HG03095 (cell line): ENCODE results near the gene PCSK1.

ENCODE experiments used
- ATAC-seq: cut with Tn5 transposase; IDR thresholded peaks from one replicate; pipeline ENCODE4 v1.9.1; 2021; ENCODE audit warnings: moderate library complexity; ENCODE audit not compliant: unreplicated experiment

PCSK1 gene

DNA sequence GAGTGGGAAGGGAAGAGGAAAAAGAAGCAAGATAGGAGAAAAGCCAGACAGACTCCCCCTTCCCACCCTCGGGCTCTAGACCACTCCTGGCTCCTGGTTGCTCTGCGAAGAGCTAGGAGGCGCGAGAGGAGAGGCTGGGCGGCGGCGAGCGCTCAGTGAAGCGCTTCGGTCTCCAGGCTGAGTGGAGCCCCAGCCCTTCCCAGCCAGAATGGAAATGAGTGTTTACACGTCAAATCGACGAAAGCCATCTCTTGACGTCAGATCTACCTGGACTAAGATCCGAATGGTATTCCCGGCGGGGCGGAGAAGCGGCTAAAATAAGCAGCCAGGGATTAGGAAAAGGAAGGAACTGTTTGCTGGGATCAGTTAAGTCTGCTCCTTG is at the start of gene PCSK1:
PCSK1 (minus strand) TSS at position 183 of the 382 bp plus-strand sequence. CDS start 206 bp downstream, outside the sequence.
- no peak for ATAC-seq

DNA sequence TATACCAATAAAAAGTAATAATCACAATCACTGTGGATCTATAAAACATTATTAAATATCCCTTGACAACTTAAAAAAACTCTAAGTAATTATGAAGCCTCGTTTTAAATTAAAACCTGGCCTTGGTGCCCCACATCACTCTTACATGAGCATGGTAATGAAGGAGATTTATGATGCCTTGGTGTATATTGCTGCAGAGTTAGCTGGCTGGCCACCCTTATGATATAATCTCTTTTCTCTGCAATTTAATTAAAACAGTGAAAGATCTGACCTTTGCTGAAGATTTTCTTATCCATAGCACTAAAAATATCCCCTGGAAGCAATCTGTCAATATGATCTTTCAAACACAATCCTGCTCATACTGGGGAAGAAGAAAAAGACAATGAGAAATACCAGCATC is 48.8 kb upstream of the PCSK1 start:
- ATAC-seq, result no peak

DNA sequence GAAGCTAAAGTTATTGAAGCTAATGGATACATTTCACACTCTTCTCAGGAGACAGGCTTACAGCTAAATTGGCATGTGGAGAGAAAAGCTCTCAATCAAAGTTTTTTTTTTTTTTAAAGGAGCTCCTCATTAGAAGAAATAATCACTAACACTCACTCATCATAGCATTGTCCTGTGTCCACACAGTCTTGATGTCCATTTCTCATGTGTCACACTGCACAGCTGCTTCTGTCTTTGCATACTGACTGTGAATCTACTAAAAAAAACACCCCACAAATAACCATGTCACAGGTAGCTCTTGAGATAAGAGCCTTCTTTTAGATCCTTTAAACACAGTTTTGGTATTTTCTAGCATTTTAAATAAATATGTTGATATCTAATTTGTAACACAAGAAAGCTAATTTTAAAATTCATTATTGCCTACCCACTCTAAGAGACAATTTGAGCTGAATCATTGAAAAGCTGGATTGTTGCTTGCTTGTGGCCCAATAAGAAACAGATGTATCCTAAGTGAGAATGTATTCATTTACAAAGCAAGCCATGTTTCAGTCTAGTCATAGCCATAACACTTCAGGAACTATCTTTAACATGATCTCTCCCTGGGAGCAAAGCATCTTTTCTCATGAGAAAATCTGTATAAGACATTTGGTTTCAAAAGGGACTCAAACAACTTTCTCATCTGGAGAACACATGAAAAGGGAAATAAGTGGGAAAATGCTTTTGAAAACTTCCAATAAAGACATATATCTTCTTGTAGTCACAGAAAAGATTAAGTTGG is 48.1 kb upstream of the PCSK1 start:
- ATAC-seq, result no peak

DNA sequence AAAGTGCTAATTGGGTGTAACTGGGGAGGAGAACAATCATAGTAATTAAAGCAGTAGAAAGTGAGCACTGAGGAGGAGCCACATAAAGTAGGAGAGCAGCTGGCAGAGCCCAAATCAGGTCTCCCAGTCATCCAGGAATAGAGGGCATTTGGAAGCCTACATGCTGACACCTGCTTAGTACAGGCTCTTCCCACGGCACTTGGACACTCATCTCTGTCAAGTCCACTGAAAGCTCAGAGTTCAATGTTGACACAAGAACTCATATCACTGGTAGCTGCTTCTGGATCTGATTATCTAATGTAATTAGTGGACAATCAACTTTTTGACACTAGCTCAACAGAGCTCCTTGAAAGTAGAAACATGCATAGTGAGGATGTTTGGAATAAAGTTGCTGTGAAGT is 45.9 kb upstream of the PCSK1 start:
- no peak for ATAC-seq

GRCh38 chr5:96476654-96477053 is 43.6 kb upstream of the PCSK1 start:
- no peak for ATAC-seq

DNA sequence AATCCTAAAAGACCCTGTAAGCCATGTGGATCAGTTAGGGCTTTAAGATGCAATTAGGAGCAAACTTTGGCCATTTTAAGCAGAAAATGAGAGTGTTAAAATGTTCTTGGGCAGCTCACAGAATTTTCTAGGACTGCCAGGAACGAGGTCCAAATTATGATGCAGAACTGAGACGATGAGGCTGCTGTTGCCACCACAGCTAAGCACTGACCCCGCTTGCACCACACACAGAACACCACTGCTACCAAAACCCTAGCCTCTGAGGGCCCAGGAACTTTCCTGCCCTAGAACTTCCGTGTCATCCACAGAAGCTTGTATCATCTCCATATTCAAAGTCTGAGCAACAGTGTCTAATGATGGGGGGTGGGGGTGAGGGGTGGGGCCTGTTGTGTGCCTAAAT is 41.0 kb upstream of the PCSK1 start:
- no peak for ATAC-seq

GRCh38 chr5:96473155-96473554 is 40.1 kb upstream of the PCSK1 start:
- ATAC-seq, result no peak

- no peak for ATAC-seq
Measured at GRCh38 chr5:96470785-96471184, 37.7 kb upstream of the PCSK1 start.

- ATAC-seq, result no peak
Measured at GRCh38 chr5:96468956-96469355, 35.9 kb upstream of the PCSK1 start.

DNA sequence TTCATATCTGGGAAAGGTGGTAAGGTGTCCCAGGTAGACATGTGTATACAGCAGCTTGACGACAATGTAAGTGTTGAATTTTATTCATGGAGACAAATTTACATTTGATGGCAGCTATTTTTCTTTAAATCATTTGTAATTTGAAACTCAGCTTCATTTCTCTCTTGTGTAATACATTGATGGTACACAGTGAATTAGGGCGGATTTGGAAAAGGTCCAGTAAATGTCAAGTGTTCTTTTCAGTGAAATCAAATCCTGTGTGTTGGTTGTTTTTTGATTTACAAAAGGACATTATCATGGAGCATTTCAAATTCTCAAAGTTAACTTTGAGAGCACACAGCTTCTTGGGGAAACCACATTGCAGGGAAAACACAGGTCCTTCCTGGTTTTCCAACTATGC is 30.0 kb upstream of the PCSK1 start:
- ATAC-seq, result no peak

DNA sequence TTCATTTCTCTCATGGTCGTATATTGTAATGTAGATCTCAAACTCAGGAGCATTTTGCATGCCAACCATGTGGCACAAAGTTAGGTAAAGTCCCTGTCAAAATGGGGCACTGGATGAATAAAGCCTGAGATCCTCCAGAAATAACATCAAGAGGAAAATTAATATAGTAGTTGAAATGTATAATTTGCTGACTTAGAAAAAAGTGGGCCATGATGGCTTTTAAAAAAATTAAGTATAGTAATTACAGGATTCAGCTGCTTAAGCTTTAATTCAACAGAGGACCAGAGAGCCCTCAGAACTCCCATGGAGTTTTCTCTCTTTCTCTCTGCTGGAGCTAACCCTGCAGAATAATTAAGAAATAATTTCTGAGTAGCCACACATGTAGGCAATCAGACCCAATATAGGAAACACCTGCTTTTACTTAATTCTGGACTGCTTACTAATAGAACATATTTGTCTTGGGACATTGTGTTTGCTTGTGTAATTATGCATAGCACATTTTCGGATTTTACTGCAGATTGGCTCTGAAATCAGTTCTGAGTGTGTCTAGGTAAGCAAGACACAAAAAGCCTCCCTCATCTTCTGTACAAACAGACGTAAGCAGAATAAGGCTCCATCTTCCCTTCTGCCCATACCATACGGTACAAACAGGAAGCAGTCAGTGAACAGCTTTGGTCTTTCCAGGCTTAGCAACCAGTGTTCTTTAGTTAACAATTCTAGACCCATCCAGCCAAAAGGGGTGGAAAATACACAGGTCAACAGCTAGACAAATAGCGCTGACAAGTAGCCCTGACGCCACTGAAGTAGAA is 26.5 kb upstream of the PCSK1 start:
- no peak for ATAC-seq

DNA sequence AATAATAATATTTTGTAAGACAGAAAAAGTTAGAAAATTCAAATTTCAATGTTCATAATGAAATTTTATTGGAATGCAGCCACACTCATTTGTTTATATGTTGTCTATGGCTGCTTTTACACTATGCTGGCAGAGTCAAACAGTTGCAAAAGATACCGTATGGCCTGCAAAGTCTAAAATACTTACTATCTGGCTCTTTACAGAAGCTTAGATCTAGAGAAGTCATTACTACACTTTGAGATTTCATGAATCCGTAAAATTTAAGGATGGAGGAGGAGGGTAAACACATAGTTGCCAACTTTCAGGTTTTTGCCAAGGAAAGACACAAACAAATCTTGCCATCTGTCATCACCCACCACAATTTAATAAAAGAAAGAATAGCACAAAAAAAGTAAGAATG is 25.1 kb upstream of the PCSK1 start:
- no peak for ATAC-seq

DNA sequence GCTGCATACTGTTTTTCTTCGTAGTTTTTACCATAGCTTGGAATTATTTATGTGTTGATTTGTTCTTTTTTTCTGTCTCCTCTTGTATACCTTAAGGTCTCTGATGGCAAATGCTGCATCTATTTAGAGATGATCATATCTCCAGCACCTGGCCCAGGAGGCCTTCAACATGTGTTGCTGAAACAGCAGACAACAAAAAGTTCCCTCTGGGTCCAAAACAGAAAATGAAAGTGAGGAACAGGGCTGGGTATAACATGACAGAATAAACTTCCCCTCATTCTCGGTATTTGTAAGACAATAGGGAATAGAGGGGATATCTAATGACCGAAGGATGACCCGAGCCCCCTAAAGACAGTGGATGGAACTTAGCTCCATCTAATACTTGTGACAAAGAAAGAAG is 22.7 kb upstream of the PCSK1 start:
- ATAC-seq, result no peak

GRCh38 chr5:96453394-96453793 is 20.3 kb upstream of the PCSK1 start:
- ATAC-seq, result no peak

GRCh38 chr5:96447949-96448348 is 14.9 kb upstream of the PCSK1 start:
- no peak for ATAC-seq

GRCh38 chr5:96440185-96440538 is 7.1 kb upstream of the PCSK1 start:
- ATAC-seq, result peak; percentile 25

- peak; percentile 93 for ATAC-seq
Measured at GRCh38 chr5:96439477-96440184, 6.6 kb upstream of the PCSK1 start.

- ATAC-seq, result no peak
Measured at GRCh38 chr5:96434201-96434645, 1.2 kb upstream of the PCSK1 start.

GRCh38 chr5:96432216-96433065 is 607 bp downstream of the PCSK1 start:
- no peak for ATAC-seq

DNA sequence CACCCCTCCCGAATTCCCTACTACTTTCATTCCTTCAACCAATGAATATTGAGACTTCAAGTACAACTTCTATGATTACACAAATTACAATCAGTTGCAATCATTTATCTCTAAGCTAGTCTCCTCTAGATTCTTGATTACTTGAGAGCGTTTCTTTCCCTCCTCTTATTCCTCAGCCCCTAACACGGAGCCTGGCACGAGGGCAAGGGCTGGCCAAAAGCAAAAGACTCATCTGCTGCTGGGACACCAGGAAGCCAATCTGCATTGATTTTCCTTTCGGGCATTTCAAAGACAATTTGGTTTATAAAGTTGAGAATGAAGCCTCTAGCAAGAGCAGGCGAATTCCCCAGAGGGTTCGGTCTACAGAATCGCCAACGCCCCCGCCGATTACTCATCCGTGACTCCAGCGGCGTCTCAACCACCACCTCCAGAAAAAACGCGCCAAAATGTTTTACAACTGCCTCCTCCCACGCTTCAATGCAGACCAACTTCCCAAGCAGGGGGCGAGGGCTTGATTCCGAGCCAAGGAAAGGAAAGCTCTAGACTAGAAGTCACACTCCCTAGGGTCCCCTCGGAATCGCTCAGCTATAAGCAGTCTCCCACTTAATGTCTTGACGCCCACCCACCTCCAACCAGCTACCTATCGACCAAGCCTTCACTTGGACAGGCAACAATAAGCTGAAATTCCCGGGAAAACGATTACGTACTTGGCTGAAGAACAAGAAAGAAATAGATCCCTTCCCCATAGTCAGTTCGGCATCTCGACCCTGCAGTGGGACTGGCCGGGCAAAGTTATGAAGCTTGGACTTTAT is 1.5 kb downstream of the PCSK1 start:
- ATAC-seq, result no peak
